ENCODE data around the gene ZNF860.
"Not testable (repeated sequence)": the region's sequence is repeated elsewhere in the genome, so short reads cannot be mapped to it uniquely, and the experiment has no call there.

The ZNF860 gene

GRCh38 chr3:31962801-31963205 lies 18.7 kb upstream of the ZNF860 start:
- no peak for DNase-seq

- DNase-seq = no peak
Measured at GRCh38 chr3:31966978-31967591, 14.5 kb upstream of the ZNF860 start.

- DNase-seq = no peak
Measured at GRCh38 chr3:31967592-31967991, 14.0 kb upstream of the ZNF860 start.

GRCh38 chr3:31968369-31968926 lies 13.1 kb upstream of the ZNF860 start:
- DNase-seq = no peak

- DNase-seq = no peak
Measured at GRCh38 chr3:31968927-31969418, 12.6 kb upstream of the ZNF860 start.

- DNase-seq = no peak
Measured at GRCh38 chr3:31971607-31972006, 9.9 kb upstream of the ZNF860 start.

- no peak for DNase-seq
Measured at GRCh38 chr3:31973081-31973480, 8.5 kb upstream of the ZNF860 start.

GRCh38 chr3:31973837-31974236 lies 7.7 kb upstream of the ZNF860 start:
- DNase-seq = no peak

GRCh38 chr3:31974471-31974870 lies 7.1 kb upstream of the ZNF860 start:
- DNase-seq = no peak

- no peak for DNase-seq
Measured at GRCh38 chr3:31974964-31975363, 6.6 kb upstream of the ZNF860 start.

- no peak for DNase-seq
Measured at GRCh38 chr3:31976302-31976701, 5.2 kb upstream of the ZNF860 start.

- DNase-seq = no peak
Measured at GRCh38 chr3:31977736-31978135, 3.8 kb upstream of the ZNF860 start.

GRCh38 chr3:31978553-31978952 lies 3.0 kb upstream of the ZNF860 start:
- DNase-seq = no peak

GRCh38 chr3:31979001-31979697 lies 2.4 kb upstream of the ZNF860 start:
- DNase-seq = no peak

GRCh38 chr3:31980530-31981205 lies 882 bp upstream of the ZNF860 start:
- DNase-seq = peak; percentile 53

GRCh38 chr3:31984321-31984720 lies 2.8 kb downstream of the ZNF860 start:
- no peak for DNase-seq

- no peak for DNase-seq
Measured at GRCh38 chr3:31985831-31986230, 4.3 kb downstream of the ZNF860 start.

- no peak for DNase-seq
Measured at GRCh38 chr3:31988271-31988670, 6.7 kb downstream of the ZNF860 start.

GRCh38 chr3:31992995-31993394 lies 11.4 kb downstream of the ZNF860 start:
- not testable (repeated sequence) for DNase-seq

- no peak for DNase-seq
Measured at GRCh38 chr3:31993843-31994242, 12.3 kb downstream of the ZNF860 start.

- not testable (repeated sequence) for DNase-seq
Measured at GRCh38 chr3:31995026-31995425, 13.5 kb downstream of the ZNF860 start.

- DNase-seq = no peak
Measured at GRCh38 chr3:31996195-31996594, 14.6 kb downstream of the ZNF860 start.

- DNase-seq = no peak
Measured at GRCh38 chr3:31997500-31997899, 15.9 kb downstream of the ZNF860 start.

All from NCI-H526 treated with DMSO at 0.1 percent for 48 hours (cell line).